AG09309 (cell line): ENCODE measurements around the gene KCNQ2.

Source experiments
- DNase-seq: peaks from one replicate; pipeline ENCODE4 v3.0.0-alpha.2; 2010; ENCODE audit warnings: low read depth
- H3K4me3 ChIP-seq: 2 replicates; pipeline ENCODE4 v1.5.1; 2011; ENCODE audit warnings: mild to moderate bottlenecking, low read depth, low read length, moderate library complexity; ENCODE audit not compliant: control insufficient read depth
- CTCF ChIP-seq: IDR thresholded peaks from 2 replicates; pipeline ENCODE4 v1.5.1; 2011; ENCODE audit warnings: mild to moderate bottlenecking, low read depth, low read length, inconsistent platforms; ENCODE audit not compliant: insufficient read depth, control insufficient read depth; ENCODE audit errors: missing control alignments

KCNQ2 gene

DNA sequence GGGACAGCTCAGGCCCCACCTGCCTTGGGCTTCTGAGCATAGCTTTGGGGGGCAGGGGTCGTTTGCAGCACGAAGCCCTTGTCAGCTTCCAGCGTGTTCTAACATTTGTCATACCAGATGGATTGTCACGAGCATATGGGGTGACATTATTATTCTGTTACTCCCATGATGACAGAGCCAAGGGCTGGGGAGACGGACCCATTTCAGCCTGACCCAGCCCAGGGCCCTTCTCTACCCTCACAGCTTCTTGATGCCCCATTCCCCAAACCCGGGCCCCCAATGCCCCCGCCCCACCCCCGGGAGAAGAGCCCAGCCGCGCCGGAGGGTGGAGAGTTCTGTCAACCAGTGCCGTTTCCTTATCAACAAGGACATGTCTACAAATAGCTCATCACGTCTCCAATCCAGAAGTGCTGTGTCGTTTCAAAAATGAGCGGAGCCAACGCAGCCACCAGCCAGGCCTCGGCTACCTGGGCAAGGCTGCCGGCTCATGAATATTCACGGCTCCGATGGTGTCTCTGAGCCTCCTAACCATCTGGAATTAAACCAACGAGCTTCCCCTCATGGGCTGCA lies 101.8 kb downstream of the KCNQ2 start:
- no peak for DNase-seq
- TF ChIP-seq CTCF, result no peak
- H3K4me3 ChIP-seq, result no peak overlapping the region

DNA sequence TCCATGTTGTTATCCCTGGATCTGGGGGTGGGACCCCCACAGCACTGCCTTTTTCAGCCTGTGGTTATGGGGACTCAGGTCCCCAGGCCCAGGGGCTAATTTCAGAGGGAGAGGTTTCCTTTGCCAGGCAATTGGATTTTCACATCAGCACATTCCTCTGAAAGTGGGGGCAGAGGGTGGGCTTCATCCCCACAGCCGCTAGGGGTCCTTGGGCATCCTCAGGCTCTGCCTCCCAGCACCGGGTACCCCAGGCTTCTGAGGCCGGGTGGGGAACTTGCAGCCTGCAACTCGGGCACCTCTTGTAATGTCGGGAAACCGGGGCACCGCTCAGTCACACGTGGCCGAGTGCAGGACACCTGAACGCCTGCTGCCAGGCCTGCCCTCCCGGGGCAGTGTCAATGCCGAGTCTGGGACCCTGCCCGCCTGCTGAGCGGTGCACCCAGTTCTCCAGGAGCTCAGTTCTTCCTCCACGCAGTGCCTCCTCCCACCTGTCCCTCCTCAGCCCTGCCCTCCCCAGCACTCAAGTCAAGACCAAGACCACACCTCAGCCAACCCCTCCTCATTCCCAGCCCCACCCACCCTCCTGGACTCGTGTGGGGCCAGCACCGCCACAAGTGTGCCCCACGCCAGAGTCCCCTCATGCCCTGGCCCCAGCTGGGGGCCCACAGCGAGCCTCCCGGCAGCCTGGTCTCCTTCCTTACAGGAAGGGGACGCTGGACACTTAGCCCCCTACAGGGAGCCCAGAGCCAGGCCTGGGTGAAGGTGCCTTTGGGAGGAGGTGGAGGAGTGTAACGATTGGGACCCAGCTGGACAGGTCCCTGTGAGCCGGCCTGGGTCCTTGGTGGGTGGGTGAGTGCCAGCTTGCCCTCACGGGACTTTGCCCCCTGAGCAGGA lies 102.5 kb downstream of the KCNQ2 start:
- no peak for TF ChIP-seq CTCF
- no peak overlapping the region for H3K4me3 ChIP-seq
- DNase-seq, result no peak

DNA sequence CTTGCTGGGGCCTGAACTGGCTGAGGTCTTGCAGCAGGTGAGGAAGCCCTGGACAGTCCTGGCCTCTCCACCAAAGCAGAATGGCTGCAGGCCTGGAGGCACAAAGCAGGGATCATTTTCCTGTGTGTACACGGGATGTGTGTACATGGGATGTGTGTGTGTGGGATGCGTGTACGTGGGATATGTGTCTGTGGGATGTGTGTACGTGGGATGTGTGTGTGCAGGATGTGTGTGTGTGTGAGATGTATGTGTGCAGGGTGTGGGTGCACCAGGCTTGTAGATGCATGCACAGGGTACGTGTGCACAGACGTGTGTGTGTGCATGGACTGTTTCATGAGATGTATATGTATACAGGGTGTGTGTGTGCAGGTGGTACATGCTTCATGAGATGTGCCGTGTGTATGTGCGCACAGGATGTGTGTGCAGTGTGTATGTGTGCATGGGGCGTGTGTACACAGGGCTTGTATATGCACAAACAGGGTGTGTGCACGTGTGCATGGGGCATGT lies 103.4 kb downstream of the KCNQ2 start:
- no peak overlapping the region for H3K4me3 ChIP-seq
- no peak for DNase-seq
- no peak for TF ChIP-seq CTCF

GRCh38 chr20:63368151-63368550 lies 104.3 kb downstream of the KCNQ2 start:
- TF ChIP-seq CTCF, result no peak
- no peak overlapping the region for H3K4me3 ChIP-seq
- no peak for DNase-seq

DNA sequence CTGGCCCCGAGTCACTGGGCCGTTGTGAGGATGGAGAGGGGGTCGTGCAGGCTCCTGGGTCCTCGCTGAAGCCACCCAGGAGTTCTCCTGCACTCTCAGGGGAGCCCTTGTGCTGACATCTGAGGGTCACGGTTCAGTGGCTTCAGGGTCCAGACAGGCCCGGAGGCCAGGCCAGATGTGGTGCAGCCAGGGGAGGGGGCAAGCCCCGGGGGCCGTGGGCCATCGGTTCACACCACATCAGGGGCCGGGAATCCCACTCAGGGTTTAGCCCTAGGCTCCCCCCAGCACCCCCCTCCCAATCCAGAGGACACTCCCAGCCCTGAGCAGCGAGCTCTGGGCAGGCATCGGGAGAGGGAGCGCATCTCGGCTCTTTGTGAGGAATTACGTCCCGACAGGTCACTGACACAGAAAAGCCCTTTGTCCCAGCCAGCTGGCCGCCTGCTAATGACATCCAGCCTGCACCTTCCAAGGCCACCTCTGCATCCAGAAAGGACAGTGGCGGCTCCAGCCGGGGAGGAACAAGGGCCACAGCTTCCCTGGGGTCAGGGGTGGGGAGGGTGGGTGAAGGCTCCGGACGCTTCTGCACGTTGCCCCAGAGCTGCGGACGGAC lies 104.9 kb downstream of the KCNQ2 start:
- no peak overlapping the region for H3K4me3 ChIP-seq
- no peak for TF ChIP-seq CTCF
- no peak for DNase-seq

DNA sequence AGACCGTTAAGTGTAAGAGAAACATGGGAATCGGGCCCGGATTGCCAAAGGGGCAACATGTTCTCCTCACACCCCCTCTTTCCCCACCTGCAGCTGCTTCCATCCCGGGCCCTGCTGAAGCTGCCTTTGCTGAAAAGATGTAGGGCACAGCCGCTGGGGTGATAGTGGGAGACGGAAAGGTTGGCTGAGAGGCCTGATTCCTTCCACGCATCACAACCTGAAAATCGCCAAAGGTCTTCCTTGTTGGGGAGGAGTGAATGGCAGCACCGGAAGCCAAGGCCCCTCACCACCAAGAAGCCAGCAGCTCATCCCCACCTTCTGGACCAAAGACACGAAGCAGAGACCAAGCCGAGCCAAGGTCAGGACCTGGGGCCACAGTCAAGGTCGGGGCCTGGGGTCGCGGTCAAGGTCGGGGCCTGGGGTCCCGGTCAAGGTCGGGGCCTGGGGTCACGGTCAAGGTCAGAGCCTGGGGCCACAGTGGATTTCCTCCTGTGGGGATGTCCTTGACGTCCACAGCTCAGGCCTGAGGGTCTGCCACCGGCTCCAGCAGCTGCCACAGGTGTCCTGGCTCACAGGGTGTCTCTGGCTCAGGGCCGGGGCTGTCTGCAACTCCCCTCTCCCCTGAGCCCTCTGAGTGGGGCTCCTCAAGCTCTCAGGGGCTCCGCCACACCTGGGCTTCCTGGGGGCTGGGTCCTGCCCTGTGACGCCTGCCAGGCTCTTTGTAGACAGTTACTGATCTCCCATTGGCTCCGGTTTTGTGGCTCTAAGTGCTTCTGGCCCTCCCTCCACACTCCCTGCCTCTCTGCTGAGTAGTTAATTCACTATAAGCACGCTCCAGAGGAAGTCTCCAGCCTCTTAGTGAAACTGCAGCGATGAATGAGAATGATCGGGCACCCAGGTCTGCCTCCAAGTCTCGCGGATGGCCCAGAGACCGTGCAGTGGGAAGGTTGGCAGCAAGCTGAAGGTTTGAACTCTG lies 105.8 kb downstream of the KCNQ2 start:
- no peak for DNase-seq
- no peak for TF ChIP-seq CTCF
- H3K4me3 ChIP-seq, result no peak overlapping the region
